GM21825 (cell line): ENCODE measurements around the gene MUC5B.
"Not testable (repeated sequence)": the region's sequence is repeated elsewhere in the genome, so short reads cannot be mapped to it uniquely, and the experiment has no call there.

Experiments used
- ATAC-seq: cut with Tn5 transposase; IDR thresholded peaks from one replicate; pipeline ENCODE4 v1.9.1; 2021; ENCODE audit warnings: mild to moderate bottlenecking, moderate library complexity; ENCODE audit not compliant: unreplicated experiment

MUC5B gene

GRCh38 chr11:1201395-1202153 lies 21.3 kb upstream of the MUC5B start:
- ATAC-seq = no peak

DNA sequence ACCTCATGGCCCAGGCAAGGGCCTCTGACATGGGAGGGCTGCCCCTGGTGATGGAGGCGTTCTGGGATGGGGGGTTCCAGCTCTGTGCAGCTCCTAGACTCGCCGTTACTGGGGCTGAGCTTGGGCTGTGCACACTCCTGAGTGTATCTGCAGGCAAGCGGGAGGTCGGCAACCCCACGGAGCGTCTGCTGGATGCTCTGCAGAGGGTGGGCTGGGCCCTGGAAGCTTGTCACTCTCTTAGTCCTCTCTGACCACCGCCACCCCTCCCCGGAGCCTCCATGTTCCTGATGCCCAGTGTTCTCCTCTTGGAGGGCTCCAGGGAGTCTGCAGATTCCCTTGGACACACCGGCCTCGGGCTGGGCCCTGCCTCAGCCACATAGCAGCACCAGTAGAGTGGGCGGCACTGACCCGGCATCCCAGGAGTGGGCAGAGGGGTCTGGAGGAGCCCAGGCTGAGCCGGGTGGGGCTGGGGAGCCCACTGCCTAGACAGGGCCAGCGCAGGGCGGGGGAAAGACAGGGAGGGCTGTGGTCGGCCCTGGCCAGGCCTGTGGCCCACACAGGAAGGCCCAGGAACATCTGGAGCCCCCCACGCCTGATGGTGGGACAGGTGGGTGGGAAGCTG lies 20.6 kb upstream of the MUC5B start:
- ATAC-seq = no peak

GRCh38 chr11:1202776-1203504 lies 19.9 kb upstream of the MUC5B start:
- no peak for ATAC-seq

DNA sequence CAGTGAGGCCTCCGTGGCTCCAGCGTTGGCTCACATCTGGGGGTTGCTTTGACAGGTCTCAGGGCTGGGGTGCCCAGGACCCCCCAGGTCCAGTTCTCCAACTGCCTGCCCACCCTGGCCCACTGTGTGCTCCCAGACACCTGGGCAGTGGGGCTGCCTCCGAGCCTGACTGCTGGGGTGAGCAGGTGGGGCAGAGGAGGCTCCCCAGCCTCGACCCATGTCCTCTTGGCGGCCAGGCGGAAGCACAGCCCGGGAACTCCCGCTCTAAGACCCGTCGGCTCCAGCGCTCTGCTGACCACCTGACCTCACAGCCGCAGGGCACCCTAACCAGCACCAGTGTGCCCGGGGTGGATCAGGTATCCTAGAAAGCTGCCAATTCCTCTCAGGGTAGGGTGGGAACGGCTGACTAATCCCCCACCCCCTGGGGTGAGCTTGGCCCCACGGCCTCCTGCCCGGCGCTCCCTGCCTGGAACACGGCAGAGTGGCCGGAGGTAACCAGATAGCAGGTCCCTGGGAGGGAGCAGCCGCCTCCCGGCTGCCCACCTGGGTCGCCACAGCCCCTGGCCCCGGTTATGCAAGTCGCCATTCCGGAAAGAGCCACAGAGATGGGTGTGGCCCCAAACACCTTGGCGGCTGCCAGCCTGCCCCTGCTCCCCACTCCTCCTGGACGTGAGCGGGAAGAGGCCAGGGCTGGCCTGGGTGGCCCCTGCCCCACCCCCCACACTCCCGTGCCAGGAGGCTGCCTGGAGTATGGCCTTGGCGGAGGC lies 19.2 kb upstream of the MUC5B start:
- ATAC-seq = no peak

- no peak for ATAC-seq
Measured at GRCh38 chr11:1204381-1205101, 18.3 kb upstream of the MUC5B start.

DNA sequence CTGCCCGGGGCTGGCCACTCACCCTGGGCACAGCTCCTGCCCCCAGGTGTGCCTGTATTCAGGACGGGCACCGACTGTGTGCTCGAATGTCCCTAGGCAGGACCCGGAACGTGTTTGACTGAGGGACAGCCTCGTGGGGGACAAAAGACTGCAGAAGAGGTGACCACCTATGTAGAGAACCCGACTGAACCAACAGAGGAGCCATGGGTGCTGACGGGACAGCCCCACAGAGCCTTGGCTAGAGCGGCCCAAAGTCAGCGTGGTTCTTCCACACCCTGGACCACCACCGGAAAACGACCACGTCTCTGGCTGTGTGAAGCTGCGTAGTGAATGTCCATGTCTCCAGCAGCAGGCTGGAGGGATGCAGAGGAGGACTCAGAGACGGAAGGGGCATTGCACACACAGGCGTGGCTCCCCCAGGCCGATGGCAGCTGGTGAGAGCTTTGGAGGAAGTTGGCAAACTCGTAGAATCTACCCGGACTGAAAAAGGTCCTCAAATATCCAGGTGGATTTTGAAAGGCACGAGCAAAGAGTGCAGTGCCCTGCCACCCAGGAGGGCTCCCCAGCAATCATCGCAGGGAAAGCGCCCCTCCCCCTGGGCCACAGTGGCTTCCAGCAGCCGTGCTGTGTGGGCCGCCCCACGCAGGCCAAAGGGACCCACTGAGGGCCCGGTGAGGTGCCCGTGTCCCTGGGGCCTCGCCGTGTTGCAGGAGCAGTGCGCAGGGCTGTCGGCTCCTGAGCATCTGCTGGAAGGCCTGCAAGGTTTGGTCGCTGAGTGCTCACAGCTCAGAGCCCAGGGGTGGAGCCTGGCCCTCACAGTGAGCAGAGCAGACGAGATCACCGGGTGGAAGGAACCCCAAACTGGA lies 17.5 kb upstream of the MUC5B start:
- ATAC-seq = no peak

- ATAC-seq = no peak
Measured at GRCh38 chr11:1205987-1206331, 16.9 kb upstream of the MUC5B start.

- no peak for ATAC-seq
Measured at GRCh38 chr11:1206391-1207271, 16.2 kb upstream of the MUC5B start.

GRCh38 chr11:1207401-1208143 lies 15.3 kb upstream of the MUC5B start:
- no peak for ATAC-seq

DNA sequence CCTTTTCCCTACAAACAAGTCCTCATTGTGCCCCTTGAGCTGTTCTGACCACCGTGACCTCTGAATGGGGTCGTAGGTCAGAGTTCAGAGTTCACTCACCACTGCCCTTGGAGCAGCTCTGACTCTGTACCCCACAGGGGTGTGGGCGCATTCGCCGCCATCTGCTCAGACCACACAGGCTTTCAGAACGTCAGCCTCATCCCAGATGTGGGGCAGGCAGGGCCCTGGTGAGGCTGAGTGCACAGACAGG lies 14.8 kb upstream of the MUC5B start:
- ATAC-seq = no peak

- ATAC-seq = no peak
Measured at GRCh38 chr11:1208394-1209261, 14.2 kb upstream of the MUC5B start.

GRCh38 chr11:1209371-1210057 lies 13.4 kb upstream of the MUC5B start:
- no peak for ATAC-seq

- no peak for ATAC-seq
Measured at GRCh38 chr11:1211838-1212237, 11.0 kb upstream of the MUC5B start.

GRCh38 chr11:1215826-1216225 lies 7.0 kb upstream of the MUC5B start:
- not testable (repeated sequence) for ATAC-seq

DNA sequence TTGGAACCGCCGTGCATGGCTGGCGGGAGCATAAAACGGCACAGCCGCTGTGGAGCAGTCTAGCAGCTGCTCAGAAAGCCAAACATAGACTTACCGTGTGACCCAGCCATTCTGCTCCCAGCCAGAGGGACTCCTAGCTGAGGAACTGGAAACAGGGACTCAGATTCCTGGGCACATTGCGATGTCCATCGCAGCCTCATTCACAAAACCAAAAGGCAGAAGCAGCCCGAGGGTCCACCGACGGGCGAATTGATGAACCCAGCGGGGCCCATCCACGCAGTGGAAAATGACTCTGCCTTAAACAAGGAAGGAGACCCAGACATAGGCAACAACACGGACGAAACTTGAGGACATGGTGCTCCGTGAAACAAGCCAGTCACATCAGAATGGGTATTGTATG lies 5.7 kb upstream of the MUC5B start:
- no peak for ATAC-seq

GRCh38 chr11:1218256-1218787 lies 4.5 kb upstream of the MUC5B start:
- ATAC-seq = no peak
